ENCODE measurements around the gene ADAMTS15.

ADAMTS15 gene

DNA sequence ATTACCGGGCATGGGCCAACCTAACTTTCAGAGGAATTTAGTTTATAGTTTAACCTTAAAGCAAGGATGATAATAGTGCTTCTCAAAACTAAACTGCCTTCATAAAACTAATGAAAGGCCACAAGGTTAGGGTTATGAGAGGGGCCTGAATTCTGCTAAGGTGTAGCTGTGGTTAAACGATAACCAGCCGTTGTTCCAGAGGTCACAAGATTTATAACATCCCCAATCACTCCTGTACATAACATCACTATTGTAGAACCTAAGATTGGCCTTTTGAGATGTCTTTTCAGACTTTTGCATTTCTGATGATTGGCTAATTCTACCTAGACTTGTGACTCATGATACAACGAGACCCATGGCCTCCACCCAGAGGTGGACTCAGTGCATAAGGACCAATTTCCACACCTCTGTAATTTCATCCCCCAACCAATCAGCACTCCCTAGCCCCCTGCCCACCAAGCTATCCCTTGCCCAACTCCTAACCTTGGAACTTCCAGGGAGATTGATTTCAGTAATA, 69.8 kb downstream of the ADAMTS15 start:
- DNase-seq, result no peak

DNA sequence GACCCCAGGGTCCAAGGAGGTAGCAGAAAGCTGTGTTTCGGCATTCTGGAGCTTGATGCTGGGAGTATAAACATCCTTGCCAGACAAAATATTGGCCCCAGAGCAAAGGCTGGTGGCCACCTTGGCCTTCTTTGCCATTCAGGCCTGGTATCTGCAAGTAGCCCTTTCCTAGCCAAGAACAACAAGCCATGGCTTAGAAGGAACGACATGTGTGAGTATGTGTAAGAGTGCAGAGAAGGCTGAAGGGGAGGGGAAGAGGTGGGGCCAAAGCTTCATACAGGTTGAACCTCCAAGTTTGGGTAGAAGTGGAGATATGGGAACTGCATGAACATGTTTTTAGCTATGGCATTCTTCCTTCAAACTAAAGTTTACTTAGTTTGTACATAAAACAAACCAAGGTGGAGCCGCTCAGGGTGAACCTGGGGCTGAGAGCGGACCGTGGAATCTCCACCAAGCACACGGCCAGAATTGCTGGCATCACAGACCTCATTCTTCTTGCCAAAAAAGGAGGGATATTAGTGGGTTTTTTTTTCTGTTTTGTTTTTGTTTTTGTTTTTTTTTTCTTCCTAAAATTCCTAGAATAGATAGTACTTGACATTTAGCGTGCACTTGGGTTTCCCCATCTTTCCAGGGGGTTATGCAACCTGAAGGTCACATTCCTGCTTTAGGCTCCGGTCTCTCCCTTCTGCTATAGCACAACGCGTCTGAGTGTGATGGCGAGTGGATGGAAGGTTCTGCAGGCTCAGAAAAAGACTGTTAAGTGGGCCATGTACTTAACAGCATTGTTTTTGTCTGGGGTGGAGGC, 70.9 kb downstream of the ADAMTS15 start:
- no peak for DNase-seq

DNA sequence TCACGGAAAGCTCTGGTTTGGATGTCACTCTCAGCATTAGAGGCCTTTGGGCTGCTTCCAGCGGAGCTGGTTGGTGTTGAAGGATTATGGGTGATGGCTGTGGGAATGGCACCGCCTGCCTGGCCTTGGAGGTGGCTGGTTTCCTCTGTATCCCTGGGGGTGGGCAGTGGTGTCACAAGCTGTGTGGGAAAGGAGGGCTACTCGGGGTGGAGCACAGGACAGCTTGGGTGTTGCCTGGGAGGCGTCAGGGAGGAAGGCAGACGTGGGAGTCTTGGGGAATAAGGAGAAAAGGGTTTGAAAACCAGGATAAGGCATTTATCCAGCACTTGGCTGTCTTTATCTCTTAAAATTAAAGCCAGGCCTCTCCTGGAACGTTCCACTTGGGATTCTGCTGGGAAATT, 71.8 kb downstream of the ADAMTS15 start:
- DNase-seq, result no peak

DNA sequence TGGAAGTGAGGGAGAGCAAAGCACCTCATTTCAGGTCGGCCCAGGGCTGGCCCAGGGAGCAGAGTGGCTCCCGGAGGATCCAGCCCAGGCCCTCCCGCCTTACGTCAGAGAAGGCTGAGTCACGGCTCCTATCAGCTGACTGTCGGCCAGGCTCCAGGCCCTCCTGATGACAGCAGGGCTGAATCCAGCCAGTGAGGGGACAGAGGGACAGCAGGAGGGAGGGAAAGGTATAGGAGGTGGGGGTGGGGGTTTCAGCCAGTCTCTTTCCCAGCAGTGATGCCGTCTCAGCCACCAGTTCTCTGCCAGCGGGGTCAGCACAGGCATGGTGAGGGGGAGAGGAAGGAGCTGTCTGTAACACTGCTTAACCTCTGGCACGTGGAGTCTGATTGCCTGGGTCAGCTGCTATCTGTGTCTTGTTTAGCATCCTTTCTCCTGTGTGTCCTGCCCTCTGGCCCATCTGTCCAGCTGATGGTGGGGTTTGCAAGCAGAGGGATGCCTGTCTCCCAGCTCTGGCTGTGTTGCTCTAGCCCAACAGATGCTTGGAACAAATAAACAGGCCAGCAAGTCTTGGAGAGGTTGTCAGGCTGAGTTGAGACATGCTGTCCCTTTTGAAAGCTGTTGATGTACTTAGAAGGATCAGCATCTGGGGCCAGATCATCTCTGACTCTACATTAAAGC, 74.0 kb downstream of the ADAMTS15 start:
- DNase-seq, result no peak

DNA sequence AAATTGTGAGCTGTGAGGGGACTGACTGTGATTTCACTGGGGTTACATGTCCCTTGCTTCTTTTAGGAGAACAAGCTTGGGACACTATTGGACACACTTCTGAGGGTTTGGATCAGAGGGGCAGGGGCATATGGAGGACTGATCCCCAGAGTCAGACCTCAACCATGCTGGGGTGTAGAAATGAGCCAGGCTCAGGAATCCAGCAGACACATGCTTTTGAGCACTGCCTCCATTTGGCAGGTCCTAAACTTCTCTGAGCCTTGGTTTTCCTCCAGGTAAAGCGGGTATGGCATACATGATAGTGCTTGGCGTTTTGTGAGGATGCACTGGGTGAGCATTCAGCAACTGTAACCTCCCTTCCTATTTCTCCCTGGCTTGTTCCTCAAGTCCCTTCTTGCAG, 74.7 kb downstream of the ADAMTS15 start:
- no peak for DNase-seq

GRCh38 chr11:130523609-130524008, 75.2 kb downstream of the ADAMTS15 start:
- DNase-seq, result no peak

GRCh38 chr11:130524132-130524790, 75.8 kb downstream of the ADAMTS15 start:
- DNase-seq, result no peak

GRCh38 chr11:130525307-130525706, 76.9 kb downstream of the ADAMTS15 start:
- no peak for DNase-seq

Measured in NCI-H146 (cell line).